ENCODE measurements around the gene ATG4C.

- TF ChIP-seq CTCF (conservative IDR thresholded peaks at IDR 0.05; ENCODE audit: low read depth, low read length) (no peak), CEBPB (IDR thresholded peaks at IDR 0.05; ENCODE audit: low read depth, low read length) (no peak), MXI1 (IDR thresholded peaks at IDR 0.05; ENCODE audit: borderline replicate concordance, low read depth, low read length) (no peak)
These were observed 113.9 kb downstream of the ATG4C start for GRCh38 chr1:62897788-62898187.

Data from IMR-90 (cell line).